ENCODE results near the gene DES.

Gene DES

DNA sequence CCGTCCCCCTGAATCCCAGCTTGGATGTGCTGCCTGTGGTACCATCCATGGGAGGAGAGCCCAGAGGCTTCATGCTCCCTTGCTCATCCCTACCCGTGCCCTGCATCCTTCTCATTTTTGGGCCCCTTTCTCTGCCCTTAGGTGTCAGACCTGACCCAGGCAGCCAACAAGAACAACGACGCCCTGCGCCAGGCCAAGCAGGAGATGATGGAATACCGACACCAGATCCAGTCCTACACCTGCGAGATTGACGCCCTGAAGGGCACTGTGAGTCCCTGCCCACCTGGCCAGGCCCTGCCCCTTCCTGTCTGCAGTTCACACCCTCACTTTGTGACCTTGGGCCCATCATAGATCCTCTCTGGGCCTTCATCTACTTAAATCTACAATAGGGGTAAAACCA lies 2.5 kb downstream of the DES start:
- DNase-seq (ENCODE audit: low read depth): no peak

DNA sequence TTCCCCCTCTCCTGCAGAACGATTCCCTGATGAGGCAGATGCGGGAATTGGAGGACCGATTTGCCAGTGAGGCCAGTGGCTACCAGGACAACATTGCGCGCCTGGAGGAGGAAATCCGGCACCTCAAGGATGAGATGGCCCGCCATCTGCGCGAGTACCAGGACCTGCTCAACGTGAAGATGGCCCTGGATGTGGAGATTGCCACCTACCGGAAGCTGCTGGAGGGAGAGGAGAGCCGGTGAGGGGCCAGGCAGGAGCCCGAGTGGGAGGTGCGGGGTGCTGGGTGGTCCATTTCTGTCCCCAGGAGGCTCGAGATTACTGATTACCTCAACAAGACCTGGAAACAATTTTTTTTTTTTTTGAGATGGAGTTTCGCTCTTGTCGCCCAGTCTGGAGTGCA lies 3.1 kb downstream of the DES start:
- DNase-seq (ENCODE audit: low read depth): no peak

DNA sequence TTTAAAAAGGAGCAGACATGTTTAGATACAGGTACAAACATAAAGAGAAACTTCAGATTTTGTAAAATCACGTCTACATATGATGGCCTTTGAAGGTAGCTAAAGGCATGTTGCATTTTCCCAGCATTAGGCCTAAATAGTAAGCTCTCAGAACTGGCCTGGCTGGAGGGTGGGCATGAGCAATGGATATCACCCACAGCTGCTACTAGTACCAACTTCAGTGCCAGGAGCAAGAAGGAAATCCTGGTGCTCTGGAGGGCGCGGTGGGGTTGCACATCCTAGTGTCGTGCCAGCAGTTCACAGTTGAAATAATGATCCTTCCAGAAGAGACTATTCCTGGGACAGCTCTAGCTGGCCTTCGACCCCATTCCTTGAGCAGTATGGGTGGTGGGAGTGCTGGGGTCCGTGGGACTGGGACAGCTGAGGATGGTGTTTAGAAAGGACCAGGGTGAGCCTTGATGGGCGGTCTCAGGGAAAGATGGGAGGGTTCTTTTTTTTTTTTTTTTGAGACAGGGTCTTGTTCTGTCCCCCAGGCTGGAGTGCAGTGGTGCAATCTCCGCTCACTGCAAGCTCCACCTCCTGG lies 4.9 kb downstream of the DES start:
- no peak for DNase-seq (ENCODE audit: low read depth)

DNA sequence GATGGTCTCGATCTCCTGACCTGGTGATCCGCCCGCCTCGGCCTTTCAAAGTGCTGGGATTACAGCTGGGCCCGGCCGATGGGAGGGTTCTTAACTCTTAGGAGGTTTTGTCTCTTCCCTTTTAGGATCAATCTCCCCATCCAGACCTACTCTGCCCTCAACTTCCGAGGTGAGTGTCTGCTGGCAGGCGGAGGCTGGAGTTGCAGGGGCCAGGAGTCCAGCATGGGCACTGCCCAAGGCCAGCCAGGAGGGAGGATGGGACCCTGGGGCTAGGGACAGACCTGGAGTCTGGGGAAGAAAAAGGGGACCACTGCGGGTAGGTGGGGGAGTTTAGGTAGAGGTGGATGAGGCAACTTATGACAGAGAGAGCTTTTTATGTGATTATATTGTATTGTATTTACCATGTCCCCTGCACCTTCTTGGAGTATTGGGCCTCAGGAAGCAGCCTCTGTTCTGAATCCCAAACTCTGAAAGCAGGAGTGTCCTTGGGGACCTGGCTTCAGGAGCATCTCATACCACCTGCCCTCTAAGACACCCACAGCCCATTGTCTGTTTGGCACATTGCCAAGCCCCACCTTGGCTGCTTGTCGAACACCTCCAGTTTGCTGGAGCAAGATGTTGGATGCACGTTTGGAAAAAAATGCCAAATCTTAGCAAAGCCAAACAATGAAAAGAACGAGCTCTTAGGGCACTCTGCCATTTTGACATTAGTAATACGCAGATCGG lies 5.6 kb downstream of the DES start:
- no peak for DNase-seq (ENCODE audit: low read depth)

DNA sequence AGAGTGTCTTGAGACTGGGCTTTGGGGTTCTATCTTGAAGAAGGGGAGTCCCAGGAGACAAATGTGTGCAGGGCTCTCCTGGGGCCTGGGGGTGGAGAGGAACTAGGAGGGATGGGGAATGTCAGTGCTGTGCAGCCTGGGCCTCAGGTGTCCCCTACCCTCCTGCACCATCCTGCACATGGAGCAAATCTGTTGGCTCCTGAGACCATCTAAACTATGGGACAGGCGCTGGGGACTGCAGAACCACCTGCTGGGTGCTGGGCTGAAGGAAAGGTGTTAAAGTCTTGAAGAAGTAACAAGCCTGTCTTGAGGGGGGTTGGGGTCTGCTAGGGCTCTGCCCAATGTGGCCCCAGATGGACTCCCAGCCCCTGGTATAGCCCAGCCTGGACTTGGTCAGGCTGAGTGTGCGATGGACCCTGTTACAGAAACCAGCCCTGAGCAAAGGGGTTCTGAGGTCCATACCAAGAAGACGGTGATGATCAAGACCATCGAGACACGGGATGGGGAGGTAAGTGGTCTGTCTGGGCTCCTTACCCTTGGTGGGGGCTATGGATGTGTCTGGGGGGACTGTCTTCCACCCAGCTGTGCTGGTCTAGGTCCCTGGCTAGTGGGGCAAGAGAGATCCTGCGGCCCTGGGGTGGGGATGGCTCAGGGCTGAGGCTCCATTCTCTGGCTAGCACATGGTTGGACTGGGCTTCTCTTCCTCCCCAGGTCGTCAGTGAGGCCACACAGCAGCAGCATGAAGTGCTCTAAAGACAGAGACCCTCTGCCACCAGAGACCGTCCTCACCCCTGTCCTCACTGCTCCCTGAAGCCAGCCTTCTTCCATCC lies 7.3 kb downstream of the DES start:
- DNase-seq (ENCODE audit: low read depth): no peak

DNA sequence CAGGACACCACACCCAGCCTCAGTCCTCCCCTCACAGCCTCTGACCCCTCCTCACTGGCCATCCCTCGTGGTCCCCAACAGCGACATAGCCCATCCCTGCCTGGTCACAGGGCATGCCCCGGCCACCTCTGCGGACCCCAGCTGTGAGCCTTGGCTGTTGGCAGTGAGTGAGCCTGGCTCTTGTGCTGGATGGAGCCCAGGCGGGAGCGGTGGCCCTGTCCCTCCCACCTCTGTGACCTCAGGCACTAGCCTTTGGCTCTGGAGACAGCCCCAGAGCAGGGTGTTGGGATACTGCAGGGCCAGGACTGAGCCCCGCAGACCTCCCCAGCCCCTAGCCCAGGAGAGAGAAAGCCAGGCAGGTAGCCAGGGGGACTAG lies 7.9 kb downstream of the DES start:
- no peak for DNase-seq (ENCODE audit: low read depth)

DNA sequence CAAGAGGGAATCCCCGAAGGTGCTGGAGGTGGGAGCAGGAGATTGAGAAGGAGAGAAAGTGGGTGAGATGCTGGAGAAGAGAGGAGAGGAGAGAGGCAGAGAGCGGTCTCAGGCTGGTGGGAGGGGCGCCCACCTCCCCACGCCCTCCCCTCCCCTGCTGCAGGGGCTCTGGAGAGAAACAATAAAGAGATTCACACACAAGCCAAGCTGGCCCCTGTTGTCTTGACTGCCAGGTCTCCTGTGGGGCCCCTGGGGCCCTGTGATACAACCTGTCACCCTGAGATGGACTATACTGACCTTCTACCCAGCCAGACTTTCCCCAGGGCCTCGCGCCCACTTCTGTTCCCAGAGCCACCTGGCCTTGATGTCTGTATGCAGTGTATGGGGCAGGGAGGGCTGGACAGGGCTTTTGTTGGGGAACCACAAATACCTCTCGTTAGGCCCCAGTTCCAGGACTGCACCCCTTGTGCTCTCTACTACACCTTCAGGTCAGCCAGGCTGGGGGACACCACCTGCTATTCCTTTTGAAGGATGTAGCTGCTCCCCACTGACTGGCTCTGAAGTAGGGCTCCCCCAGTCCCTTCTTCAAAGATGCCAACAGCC lies 8.5 kb downstream of the DES start:
- DNase-seq (ENCODE audit: low read depth): no peak

DNA sequence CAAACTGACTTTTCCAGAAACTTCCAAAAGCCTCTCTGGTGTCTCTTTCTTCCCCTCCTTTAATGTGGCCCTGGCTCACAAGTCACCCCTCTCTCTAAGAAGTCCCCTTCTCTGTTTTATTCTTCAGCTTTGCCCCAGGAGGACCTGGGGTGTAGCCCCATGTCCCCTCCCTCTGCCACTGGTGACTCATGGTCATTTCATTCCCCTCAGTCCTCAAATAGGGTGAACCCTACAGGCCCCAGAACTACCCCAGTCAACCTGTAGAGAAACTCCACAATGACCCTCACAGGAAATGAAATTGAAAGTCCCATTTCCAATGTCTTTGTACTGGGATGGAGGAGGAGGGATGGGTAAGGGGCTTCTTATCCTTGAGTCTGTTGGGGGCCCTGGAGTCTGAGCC lies 10.3 kb downstream of the DES start:
- DNase-seq (ENCODE audit: low read depth): no peak

DNA sequence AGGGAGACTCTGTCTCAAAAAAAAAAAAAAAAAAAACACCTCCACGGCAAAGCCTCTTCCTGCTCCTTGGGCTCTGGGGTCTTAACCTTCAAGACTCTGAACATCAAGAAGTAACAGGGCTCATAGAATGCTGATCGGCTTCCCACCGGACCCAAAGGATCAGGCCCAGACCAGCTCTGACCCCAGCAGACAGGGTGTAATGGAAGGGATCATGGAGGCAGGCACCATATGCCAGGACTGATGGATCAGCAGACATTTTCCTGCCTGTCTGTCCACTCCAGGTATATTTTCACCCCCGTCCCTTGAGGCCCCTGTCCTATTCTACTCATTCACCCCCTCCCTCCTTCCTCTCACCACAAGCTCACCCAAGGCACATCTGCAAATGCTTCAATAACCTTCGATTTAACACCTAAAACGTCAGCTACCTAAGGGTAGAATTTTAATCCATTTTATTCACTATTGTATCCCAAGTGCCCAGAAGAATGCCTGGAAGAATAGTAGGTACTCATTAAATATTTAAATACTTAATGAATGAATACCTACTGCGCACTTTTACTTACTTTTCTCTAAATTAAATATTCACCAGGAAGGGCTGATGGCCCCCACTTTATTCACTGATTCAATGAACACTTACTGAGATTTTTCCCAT lies 11.9 kb downstream of the DES start:
- no peak for DNase-seq (ENCODE audit: low read depth)

DNA sequence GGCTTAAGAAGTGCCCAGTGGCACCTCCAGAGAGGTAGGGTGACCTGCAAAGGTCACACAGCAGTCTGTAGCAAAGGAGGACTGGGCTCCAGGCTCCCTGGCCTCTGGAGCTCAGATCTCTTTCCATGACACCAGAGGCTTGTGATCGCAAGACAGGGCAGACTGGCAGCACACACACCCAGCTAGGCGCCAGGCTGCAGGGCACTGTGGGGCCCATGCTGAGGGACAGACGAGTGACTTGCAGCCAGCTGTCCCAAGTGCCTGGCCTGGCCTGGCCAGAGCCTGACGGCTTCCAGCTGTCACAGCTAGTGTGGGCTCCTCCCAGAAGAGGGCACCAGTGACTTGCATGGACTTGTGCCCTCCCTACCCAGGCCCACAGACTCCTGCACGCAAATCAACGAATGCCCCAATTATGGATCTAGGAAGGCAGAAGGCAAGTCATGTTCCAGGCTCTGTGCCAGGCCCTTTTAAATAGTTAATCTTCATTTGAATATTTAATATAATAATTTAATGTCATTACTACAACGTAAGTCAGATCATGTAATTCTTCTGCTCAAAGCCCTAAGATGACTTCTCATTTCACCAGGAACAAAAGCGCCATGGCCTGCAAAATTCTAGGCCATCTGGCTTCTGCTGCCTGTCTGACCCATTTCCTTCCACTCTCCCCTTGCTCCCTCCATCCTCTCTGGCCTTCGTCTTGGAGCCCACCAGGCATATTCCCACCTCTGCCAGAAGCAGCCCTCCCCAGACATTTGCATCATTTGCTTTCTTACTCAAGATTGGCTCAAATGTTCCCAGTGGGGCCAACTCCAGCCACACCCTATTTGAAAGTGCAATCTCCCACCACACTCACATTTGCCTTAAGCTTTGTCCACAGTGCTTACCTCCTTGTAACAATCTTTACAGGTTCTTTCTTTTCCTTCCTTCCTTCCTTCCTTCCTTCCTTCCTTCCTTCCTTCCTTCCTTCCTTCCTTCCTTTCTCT lies 12.7 kb downstream of the DES start:
- DNase-seq (ENCODE audit: low read depth): no peak

DNA sequence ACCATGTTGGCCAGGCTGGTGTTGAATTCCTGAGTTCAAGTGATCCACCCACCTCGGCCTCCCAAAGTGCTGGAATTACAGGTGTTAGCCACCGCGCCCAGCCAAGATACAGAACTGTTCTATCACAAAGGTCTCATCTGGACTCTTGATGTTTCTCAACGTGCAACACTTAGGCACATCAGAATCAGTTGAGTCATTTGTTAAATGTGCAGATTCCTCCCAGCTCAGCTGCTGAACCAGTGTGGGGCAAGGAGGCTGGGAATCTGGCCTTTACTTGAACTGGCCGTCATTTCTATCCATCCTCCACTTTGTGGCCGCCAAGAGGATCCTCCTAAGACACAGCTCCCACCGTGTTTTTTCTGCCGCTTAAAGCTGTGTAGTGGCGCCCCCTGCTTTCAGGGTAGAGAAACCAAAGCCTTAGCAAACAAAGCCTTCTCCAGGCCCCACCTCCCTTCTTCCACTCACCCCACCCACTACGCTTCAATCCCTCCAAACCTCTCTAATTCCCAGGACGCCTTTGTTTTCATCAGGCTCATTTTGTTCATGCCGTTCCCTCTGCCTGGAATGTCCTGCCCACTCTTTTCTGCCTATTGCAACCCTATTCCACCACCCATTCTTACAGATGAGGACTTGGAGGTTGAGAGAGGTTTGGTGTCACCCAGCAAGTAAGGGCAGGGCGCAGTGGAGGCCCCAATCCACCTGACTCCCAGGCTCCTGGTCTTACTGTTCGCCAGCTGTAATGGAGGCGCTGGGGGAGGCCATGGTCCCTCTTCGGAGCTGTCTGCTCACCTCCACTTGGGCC lies 15.7 kb downstream of the DES start:
- DNase-seq (ENCODE audit: low read depth): peak; percentile 16

DNA sequence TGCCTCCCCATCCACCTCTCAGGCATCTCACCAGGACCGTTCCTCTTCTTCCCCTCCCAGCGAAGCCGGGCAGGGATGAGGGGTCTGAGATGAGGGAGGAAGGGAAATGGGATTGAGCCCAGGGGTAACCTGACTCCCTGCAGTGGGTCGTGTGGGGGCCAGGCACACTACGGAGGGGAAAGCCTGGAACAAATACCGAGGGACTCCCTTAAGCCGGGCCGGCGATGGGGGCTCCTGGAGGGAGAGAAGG lies 16.2 kb downstream of the DES start:
- DNase-seq (ENCODE audit: low read depth): no peak

DNA sequence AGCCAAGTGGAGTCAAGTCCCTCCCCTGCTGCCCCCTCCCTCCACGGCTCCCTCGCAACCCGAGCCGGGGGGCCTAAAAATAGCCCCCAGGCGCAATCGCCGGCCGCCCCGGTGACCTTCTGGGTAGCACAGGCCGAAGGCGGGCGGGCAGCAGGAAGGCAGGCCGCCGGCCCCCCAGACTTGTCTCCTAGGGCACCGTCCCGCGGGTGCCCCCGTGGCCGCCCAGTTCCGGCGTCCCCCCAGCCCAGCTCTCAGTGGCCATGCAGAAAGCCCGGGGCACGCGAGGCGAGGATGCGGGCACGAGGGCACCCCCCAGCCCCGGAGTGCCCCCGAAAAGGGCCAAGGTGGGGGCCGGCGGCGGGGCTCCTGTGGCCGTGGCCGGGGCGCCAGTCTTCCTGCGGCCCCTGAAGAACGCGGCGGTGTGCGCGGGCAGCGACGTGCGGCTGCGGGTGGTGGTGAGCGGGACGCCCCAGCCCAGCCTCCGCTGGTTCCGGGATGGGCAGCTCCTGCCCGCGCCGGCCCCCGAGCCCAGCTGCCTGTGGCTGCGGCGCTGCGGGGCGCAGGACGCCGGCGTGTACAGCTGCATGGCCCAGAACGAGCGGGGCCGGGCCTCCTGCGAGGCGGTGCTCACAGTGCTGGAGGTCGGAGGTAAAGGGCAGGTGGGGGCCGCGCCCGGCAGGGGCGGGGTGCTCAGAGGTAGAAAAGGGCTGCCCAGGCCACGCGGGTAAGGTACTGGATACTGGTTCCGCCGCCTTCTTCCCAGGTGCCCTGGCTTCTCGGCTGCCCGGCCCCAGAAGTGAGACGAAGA lies 16.7 kb downstream of the DES start, which contains the start of gene SPEG:
Gene SPEG (plus strand): TSS at position 126 of the 808 bp plus-strand sequence. CDS start 135 bp downstream, at position 261.
- DNase-seq (ENCODE audit: low read depth): no peak

DNA sequence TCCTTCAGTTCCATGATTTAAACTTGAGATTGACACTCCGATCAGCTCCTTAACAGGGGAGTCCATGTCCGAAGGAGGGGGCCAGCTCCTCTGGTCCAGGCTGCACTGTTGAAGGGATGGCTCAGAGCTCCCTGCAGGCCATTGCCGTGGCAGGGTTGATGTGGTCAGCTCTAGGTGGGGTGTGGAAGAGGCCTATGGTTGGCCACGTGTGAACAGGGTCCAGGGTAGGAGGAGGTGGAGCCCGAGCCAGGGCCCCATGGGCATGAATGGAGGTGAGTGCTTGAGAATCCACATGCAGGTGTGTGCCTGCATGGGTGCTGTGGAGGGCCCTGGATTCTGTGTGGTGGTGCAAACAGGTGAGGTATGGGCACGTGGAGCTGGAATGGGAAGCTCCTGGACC lies 17.5 kb downstream of the DES start:
- DNase-seq (ENCODE audit: low read depth): no peak

DNA sequence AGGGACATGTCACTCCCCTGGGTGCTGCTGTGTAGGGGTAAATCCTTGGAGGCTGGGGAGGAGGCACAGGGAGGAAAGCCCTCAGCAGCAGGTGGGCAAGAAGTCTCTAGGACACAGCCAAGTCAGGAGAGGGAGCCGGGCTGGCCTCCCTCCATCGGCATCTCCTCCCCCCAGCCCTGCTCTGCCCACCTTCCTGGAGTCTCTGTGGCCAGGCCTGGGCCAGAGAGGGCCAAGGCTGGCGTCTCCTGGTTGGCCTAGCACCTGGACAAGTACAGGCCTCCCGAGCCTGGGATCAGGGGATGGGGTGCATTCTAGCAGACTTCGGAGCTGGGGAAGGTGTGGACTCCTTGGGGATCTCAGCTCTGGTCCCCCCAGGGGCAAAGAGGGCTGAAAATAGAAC lies 18.3 kb downstream of the DES start:
- no peak for DNase-seq (ENCODE audit: low read depth)

DNA sequence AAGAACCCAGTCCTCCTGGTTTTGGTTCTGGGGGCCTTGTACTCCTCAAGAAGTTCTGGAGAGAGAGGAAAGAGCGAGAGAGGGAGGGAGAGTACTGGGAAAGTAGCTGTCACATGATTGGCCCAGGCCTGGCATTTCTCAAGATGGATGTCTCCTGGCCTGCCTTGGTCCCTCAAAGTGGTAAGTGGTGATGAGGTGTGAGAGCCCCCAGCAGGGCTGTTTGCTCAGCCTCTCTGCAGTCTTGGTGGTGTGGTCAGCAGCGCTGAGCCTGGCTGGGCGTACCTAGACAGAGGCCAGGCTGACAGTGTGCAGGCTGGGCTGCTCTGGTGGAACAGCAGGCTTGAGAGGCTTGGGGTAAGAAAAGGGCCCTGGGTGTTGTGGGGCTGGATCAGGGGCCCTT lies 19.0 kb downstream of the DES start:
- DNase-seq (ENCODE audit: low read depth): no peak

DNA sequence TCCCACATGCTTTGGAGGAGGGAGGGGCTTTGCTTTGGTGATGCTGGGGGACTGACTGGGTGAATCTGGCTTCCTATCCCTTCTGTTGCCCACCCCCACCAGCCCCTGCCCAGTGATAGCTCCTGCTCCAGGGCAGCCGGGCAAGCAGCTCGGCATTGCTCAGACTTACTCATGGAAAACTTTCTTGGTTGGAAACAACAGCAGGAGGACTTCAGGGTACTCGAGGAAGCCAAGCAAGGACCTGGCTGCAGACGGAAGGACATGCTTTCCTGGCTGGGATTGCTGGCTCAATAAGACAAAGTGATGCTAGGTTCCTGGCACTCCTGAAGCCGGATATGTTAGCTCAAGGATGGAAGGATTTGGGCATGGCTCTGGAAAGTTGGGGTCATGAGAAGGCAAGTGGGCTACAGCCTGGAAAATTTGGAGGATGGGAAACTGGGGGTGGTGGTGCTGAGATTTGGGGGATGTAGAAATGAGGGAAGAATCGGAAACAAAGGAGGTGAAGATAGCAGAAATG lies 19.6 kb downstream of the DES start:
- no peak for DNase-seq (ENCODE audit: low read depth)

DNA sequence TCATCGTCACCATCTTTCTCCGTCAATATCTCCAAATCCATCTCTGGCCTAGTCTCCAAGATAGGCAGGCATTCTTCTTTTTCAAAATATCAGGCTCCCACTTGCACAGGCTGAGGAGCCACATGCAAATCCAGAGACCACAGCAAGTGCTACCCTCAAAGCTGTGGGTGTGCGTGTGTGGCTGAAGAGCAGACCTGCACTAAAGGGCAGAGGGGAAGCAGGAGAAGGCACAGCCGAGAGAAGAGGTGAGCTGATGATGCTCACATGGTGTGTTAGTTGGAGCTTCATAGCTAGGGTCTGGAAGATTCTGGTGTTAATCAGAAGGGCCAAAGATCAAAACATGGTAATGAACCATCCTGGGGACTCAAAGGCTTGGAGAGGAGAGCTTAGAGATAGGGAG lies 20.3 kb downstream of the DES start:
- no peak for DNase-seq (ENCODE audit: low read depth)

DNA sequence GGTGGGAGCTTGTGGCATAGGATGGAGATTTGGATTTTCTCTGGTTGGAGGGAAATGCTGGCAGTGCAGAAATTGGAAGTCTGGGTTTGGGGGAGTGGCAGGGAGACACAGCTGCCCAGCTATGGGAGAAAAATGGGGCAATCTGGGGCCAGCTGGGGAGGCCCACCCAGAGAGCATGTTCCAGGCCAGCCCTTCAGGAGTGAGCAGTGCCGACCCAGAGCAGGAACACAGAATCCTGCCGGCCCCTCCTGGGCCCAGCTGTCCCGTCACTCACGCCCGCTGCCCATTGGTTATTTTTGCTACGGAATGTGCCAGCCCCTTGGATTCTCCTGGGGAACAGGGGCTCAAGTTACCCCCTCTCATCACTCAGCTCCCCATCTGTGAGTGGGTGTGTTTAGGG lies 21.3 kb downstream of the DES start:
- no peak for DNase-seq (ENCODE audit: low read depth)
